ENCODE results near the gene TPX2.
A peak's percentile ranks its signal among the peaks of the same experiment; 100 is the strongest.

Gene TPX2

DNA sequence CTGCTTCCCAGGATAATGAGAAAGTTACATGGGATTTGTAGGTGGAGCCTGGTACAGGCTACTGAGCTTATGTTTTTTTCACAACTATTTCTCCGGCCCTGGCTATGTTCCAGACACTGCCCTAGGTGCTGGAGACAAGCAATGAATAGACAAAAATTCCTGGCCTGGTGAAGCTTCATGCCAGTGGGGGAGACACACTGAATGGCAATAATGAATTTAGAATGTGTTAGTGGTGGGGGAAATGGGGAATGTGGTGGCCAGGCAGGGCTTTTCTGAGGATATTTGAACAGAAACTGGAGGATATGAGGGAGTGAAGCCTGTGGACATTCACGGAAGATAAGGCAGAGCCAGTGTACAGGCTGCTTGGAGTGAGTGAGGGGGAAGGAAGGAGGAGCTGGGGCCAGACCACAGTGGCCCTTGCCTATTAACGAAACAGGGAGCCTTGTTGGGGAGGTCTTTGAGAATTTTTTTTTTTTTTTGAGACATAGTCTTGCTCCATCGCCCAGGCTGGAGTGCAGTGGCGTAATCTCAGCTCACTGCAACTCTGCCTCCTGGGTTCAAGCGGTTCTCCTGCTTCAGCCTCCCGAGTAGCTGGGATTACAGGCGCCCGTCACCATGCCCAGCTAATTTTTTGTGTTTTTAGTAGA lies 99.7 kb downstream of the TPX2 start:
- no peak for DNase-seq (ENCODE audit: low read depth, low spot score)
- H3K4me3 ChIP-seq (ENCODE audit: low read depth, low read length): no peak overlapping the region
- no peak for TF ChIP-seq CTCF (IDR thresholded peaks at IDR 0.05; ENCODE audit: insufficient read depth, low read length, missing control alignments)
- CTCF ChIA-PET: interaction anchor here (0.7 to 17.4 kb wide), 8 partner anchors 9 to 254 kb away, joined by 3 to 242 read pairs (median 12); partner anchors contain the start of genes MYLK2, PDRG1 and XKR7
- POLR2A ChIA-PET: no interaction called here

GRCh38 chr20:31839782-31840487 lies 100.8 kb downstream of the TPX2 start:
- ChIA-PET CTCF (interaction anchor here (2.4 to 17.4 kb wide), 4 partner anchors 8 to 192 kb away, joined by 12 to 242 read pairs (median 60); partner anchors contain the start of gene MYLK2), POLR2A (no interaction called here)
- DNase-seq (ENCODE audit: low read depth, low spot score): no peak
- H3K4me3 ChIP-seq (ENCODE audit: low read depth, low read length): no peak overlapping the region
- no peak for TF ChIP-seq CTCF (IDR thresholded peaks at IDR 0.05; ENCODE audit: insufficient read depth, low read length, missing control alignments)

- TF ChIP-seq CTCF (IDR thresholded peaks at IDR 0.05; ENCODE audit: insufficient read depth, low read length, missing control alignments): no peak
- POLR2A ChIA-PET: no interaction called here
- no peak overlapping the region for H3K4me3 ChIP-seq (ENCODE audit: low read depth, low read length)
- no peak for DNase-seq (ENCODE audit: low read depth, low spot score)
- CTCF ChIA-PET: interaction anchor here (5.5 to 17.4 kb wide), 3 partner anchors 12 to 22 kb away, joined by 64 to 242 read pairs (median 113); partner anchors contain the start of gene MYLK2
Observed at GRCh38 chr20:31840906-31841816, 102.1 kb downstream of the TPX2 start.

DNA sequence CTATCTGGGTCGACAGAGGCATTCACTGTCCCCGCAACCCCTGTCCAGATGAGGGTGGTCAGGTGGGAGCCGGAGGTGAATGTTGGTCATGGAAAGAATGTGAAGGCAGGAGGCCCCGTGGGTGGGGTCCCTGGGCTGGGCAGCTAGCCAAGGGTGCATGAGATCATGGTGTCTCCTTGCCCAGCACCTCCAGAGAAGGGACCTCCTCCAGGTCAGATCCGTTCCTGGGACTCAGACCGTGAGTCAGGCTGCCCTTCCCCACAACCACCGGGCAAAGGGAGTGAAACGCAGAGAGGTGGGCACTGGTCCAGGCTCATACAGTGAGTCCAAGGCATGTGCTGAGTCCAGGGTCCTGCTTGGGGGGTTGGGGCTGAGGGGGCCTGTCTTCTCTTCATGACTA lies 102.8 kb downstream of the TPX2 start:
- no peak for TF ChIP-seq CTCF (IDR thresholded peaks at IDR 0.05; ENCODE audit: insufficient read depth, low read length, missing control alignments)
- ChIA-PET CTCF (interaction anchor here (7.1 to 17.4 kb wide), 2 partner anchors 14 to 22 kb away, joined by 113 to 242 read pairs; partner anchors contain the start of gene MYLK2), POLR2A (no interaction called here)
- DNase-seq (ENCODE audit: low read depth, low spot score): no peak
- H3K4me3 ChIP-seq (ENCODE audit: low read depth, low read length): no peak overlapping the region

- no peak for TF ChIP-seq CTCF (IDR thresholded peaks at IDR 0.05; ENCODE audit: insufficient read depth, low read length, missing control alignments)
- DNase-seq (ENCODE audit: low read depth, low spot score): no peak
- ChIA-PET CTCF (interaction anchor here (1.5 to 17.4 kb wide), 3 partner anchors 13 to 189 kb away, joined by 4 to 242 read pairs (median 113); partner anchors contain the start of gene MYLK2), POLR2A (no interaction called here)
- H3K4me3 ChIP-seq (ENCODE audit: low read depth, low read length): peak overlapping the region; percentile 6; the same call in 1 of the 2 replicates
Observed at GRCh38 chr20:31842471-31843157, 103.5 kb downstream of the TPX2 start.
